ENCODE results near the gene KCNQ1.

Gene KCNQ1

GRCh38 chr11:2539371-2540222, 94.8 kb downstream of the KCNQ1 start:
- DNase-seq: no peak

GRCh38 chr11:2540223-2540991, 95.6 kb downstream of the KCNQ1 start:
- DNase-seq: no peak

- DNase-seq: no peak
Observed at GRCh38 chr11:2540992-2541680, 96.3 kb downstream of the KCNQ1 start.

GRCh38 chr11:2541881-2542361, 97.1 kb downstream of the KCNQ1 start:
- no peak for DNase-seq

- no peak for DNase-seq
Observed at GRCh38 chr11:2542406-2542805, 97.6 kb downstream of the KCNQ1 start.

- DNase-seq: no peak
Observed at GRCh38 chr11:2547806-2548205, 103.0 kb downstream of the KCNQ1 start.

GRCh38 chr11:2548596-2548995, 103.8 kb downstream of the KCNQ1 start:
- DNase-seq: no peak

- DNase-seq: no peak
Observed at GRCh38 chr11:2549080-2549479, 104.3 kb downstream of the KCNQ1 start.

- no peak for DNase-seq
Observed at GRCh38 chr11:2549491-2549875, 104.7 kb downstream of the KCNQ1 start.

GRCh38 chr11:2549876-2550605, 105.2 kb downstream of the KCNQ1 start:
- no peak for DNase-seq

- DNase-seq: no peak
Observed at GRCh38 chr11:2550606-2550970, 105.8 kb downstream of the KCNQ1 start.

GRCh38 chr11:2551131-2551530, 106.3 kb downstream of the KCNQ1 start:
- DNase-seq: no peak

- DNase-seq: no peak
Observed at GRCh38 chr11:2552210-2552609, 107.4 kb downstream of the KCNQ1 start.

GRCh38 chr11:2553198-2553597, 108.4 kb downstream of the KCNQ1 start:
- DNase-seq: no peak

- DNase-seq: no peak
Observed at GRCh38 chr11:2553886-2554285, 109.1 kb downstream of the KCNQ1 start.

- no peak for DNase-seq
Observed at GRCh38 chr11:2554338-2555207, 109.8 kb downstream of the KCNQ1 start.

- no peak for DNase-seq
Observed at GRCh38 chr11:2555336-2555735, 110.5 kb downstream of the KCNQ1 start.

GRCh38 chr11:2555891-2556290, 111.1 kb downstream of the KCNQ1 start:
- no peak for DNase-seq

- no peak for DNase-seq
Observed at GRCh38 chr11:2557381-2557780, 112.6 kb downstream of the KCNQ1 start.

GRCh38 chr11:2558397-2558796, 113.6 kb downstream of the KCNQ1 start:
- DNase-seq: no peak

GRCh38 chr11:2558861-2559526, 114.2 kb downstream of the KCNQ1 start:
- no peak for DNase-seq
